IMR-90 (cell line): ENCODE results near the gene UQCRC2. TPM values are rescaled to one million over a fixed set of nuclear protein-coding genes. Genes with fewer than 3 reads are reported as not detected.
A peak's percentile ranks its signal among the peaks of the same experiment; 100 is the strongest.
"Not testable (repeated sequence)": the region's sequence is repeated elsewhere in the genome, so short reads cannot be mapped to it uniquely, and the experiment has no call there.

Source experiments
- ATAC-seq: fragments of 200-7000 bp; cut with Tn5 transposase; 2 replicates; pipeline ENCODE4 v1.9.1; 2020; ENCODE audit warnings: low read depth, mild to moderate bottlenecking, moderate library complexity
- BruUV-seq: library from RNA; stranded (reverse); fragments of 400-500 nt; replicated peaks from 2 replicates; lab custom pipeline; 2021; lab: Mats Ljungman, UMichigan
- CTCF ChIA-PET: fragments of 300-600 bp; formaldehyde crosslinking; extraction: SDS; loops from one replicate; lab custom pipeline; 2021; ENCODE audit warnings: antibody characterized with exemption; lab: Yijun Ruan, JAX
- POLR2A ChIA-PET: fragments of 300-600 bp; sonication (Branson Sonifier 250); formaldehyde crosslinking; loops from one replicate; lab custom pipeline; 2022; ENCODE audit warnings: antibody characterized with exemption; ENCODE audit not compliant: unreplicated experiment; lab: Charles Lee
- DNase-seq: peaks from one replicate; pipeline ENCODE4 v3.0.0; 2013
- H2AFZ ChIP-seq: replicated peaks from 2 replicates; pipeline ENCODE3; 2013; ENCODE audit warnings: low read length, mild to moderate bottlenecking; ENCODE audit not compliant: poor library complexity
- H2AK5ac ChIP-seq: 2 replicates; pipeline ENCODE4 v1.6.1; 2013; ENCODE audit warnings: low read depth, low read length, inconsistent platforms
- H2AK9ac ChIP-seq: replicated peaks from 2 replicates; pipeline ENCODE3; 2013; ENCODE audit warnings: mild to moderate bottlenecking, low read depth, low read length, moderate library complexity; ENCODE audit not compliant: poor library complexity
- H2BK120ac ChIP-seq: 2 replicates; pipeline ENCODE4 v1.6.1; 2013; ENCODE audit warnings: low read depth, low read length, inconsistent platforms
- H2BK15ac ChIP-seq: 3 replicates; pipeline ENCODE4 v1.6.1; 2013; ENCODE audit warnings: low read depth, low read length, inconsistent platforms
- H2BK20ac ChIP-seq: 2 replicates; pipeline ENCODE4 v1.6.1; 2013; ENCODE audit warnings: low read depth, mild to moderate bottlenecking, inconsistent platforms, low read length, moderate library complexity
- H2BK5ac ChIP-seq: 2 replicates; pipeline ENCODE4 v1.6.1; 2013; ENCODE audit warnings: mild to moderate bottlenecking, low read depth, low read length, inconsistent platforms; ENCODE audit not compliant: poor library complexity, severe bottlenecking
- H3K14ac ChIP-seq: replicated peaks from 2 replicates; pipeline ENCODE4 v1.6.1; 2013; ENCODE audit warnings: low read depth, low read length, inconsistent platforms
- H3K18ac ChIP-seq: 2 replicates; pipeline ENCODE4 v1.6.1; 2013; ENCODE audit warnings: low read depth, low read length, control low read depth
- H3K23ac ChIP-seq: 2 replicates; pipeline ENCODE4 v1.6.1; 2013; ENCODE audit warnings: low read depth, low read length, inconsistent platforms
- H3K27ac ChIP-seq: 2 replicates; pipeline ENCODE4 v1.5.1; 2013; ENCODE audit warnings: mild to moderate bottlenecking, control low read depth, low read length; ENCODE audit not compliant: insufficient read depth
- H3K27me3 ChIP-seq: 2 replicates; pipeline ENCODE4 v1.6.1; 2013; ENCODE audit warnings: low read length; ENCODE audit not compliant: control insufficient read depth, insufficient read depth
- H3K36me3 ChIP-seq: 2 replicates; pipeline ENCODE4 v1.6.1; 2013; ENCODE audit warnings: low read length, mixed read lengths; ENCODE audit not compliant: control insufficient read depth, insufficient read depth
- H3K4ac ChIP-seq: 2 replicates; pipeline ENCODE4 v1.6.1; 2013; ENCODE audit warnings: low read depth, low read length, inconsistent platforms
- H3K4me1 ChIP-seq: 2 replicates; pipeline ENCODE4 v1.6.1; 2013; ENCODE audit warnings: low read length, mixed read lengths; ENCODE audit not compliant: control insufficient read depth, insufficient read depth
- H3K4me2 ChIP-seq: 2 replicates; pipeline ENCODE4 v1.6.1; 2013; ENCODE audit warnings: low read depth, mild to moderate bottlenecking, control low read depth, low read length, moderate library complexity
- H3K4me3 ChIP-seq: 2 replicates; pipeline ENCODE4 v1.5.1; 2013; ENCODE audit warnings: low read depth, mild to moderate bottlenecking, control low read depth, low read length, moderate library complexity; ENCODE audit not compliant: insufficient read depth
- H3K56ac ChIP-seq: 2 replicates; pipeline ENCODE4 v1.6.1; 2013; ENCODE audit warnings: low read length, inconsistent platforms; ENCODE audit not compliant: insufficient read depth; ENCODE audit errors: extremely low read depth
- H3K79me1 ChIP-seq, 2 experiments: 2 replicates each; pipeline ENCODE4 v1.6.1; 2013; ENCODE audit warnings: low read length in 2 of 2, inconsistent platforms in 1 of 2, low read depth in 1 of 2
- H3K9ac ChIP-seq: 2 replicates; pipeline ENCODE4 v1.6.1; 2013; ENCODE audit warnings: low read depth, low read length, control low read depth
- H3K9me1 ChIP-seq: 2 replicates; pipeline ENCODE4 v1.6.1; 2013; ENCODE audit warnings: low read length, inconsistent platforms; ENCODE audit not compliant: insufficient read depth
- H3K9me3 ChIP-seq: 2 replicates; pipeline ENCODE4 v1.6.1; 2013; ENCODE audit warnings: low read length; ENCODE audit not compliant: control insufficient read depth, insufficient read depth
- H4K20me1 ChIP-seq: 2 replicates; pipeline ENCODE4 v1.6.1; 2013; ENCODE audit warnings: low read length, inconsistent platforms; ENCODE audit not compliant: insufficient read depth
- H4K5ac ChIP-seq: 2 replicates; pipeline ENCODE4 v1.6.1; 2013; ENCODE audit warnings: mild to moderate bottlenecking, low read depth, low read length, control low read depth
- H4K8ac ChIP-seq, 2 experiments: 2 replicates each; pipeline ENCODE4 v1.6.1; 2013; ENCODE audit warnings: low read depth in 2 of 2, low read length in 2 of 2, control low read depth in 1 of 2, inconsistent platforms in 1 of 2
- H4K91ac ChIP-seq: 2 replicates; pipeline ENCODE4 v1.6.1; 2013; ENCODE audit warnings: low read depth, low read length, inconsistent platforms; ENCODE audit not compliant: insufficient read depth
- CEBPB ChIP-seq: IDR thresholded peaks from 2 replicates; pipeline ENCODE4 v1.6.1; 2012; ENCODE audit warnings: low read depth, low read length, improper control_type of control experiment
- MAFK ChIP-seq: IDR thresholded peaks from 2 replicates; pipeline ENCODE4 v1.6.1; 2012; ENCODE audit warnings: low read depth, low read length, improper control_type of control experiment
- MXI1 ChIP-seq: IDR thresholded peaks from 2 replicates; pipeline ENCODE4 v1.6.1; 2012; ENCODE audit warnings: low read depth, mild to moderate bottlenecking, low read length, moderate library complexity, borderline replicate concordance
- NFE2L2 ChIP-seq: fragments of 150-350 bp; IDR thresholded peaks from 2 replicates; pipeline ENCODE4 v1.6.1; 2016; ENCODE audit warnings: low read depth, mild to moderate bottlenecking, low read length
- RFX5 ChIP-seq: IDR thresholded peaks from 2 replicates; pipeline ENCODE4 v1.8.0; 2012; ENCODE audit warnings: low read depth, mild to moderate bottlenecking, low read length, moderate library complexity
- WGBS, 2 experiments: methylation state at CpG; one replicate each; pipeline versions ENCODE4 v1.1.5 to v1.1.7; 2013; ENCODE audit warnings: missing lambda C conversion rate in 2 of 2; ENCODE audit not compliant: insufficient read length in 1 of 2; ENCODE audit errors: extremely low coverage in 2 of 2; 5-methylcytosine and 5-hydroxymethylcytosine counted together
- dilution Hi-C: fragments of 300-500 bp; cut with HindIII; formaldehyde crosslinking; loops from one replicate; pipeline ENCODE4 v1.14.3; 2018; ENCODE audit warnings: low sequenced_read_pairs; ENCODE audit not compliant: unreplicated experiment
- in situ Hi-C: fragments of 300-500 bp; cut with MboI; formaldehyde crosslinking; loops from 3 replicates; pipeline ENCODE4 v1.14.3; 2019; ENCODE audit warnings: low sequenced_read_pairs, inconsistent platforms, mixed read lengths
- intact Hi-C: fragments of 100-400 bp; cut with micrococcal nuclease; formaldehyde crosslinking; loops from 2 replicates; pipeline ENCODE4 v1.10.0; 2022
- polyA plus RNA-seq, 3 experiments: library from polyadenylated mRNA; depleted of rRNA; stranded (reverse); fragments of >200 nt; gene quantifications; 2 replicates each; pipeline ENCODE4 v1.2.3, GENCODE V29; 2012; ENCODE audit warnings: low replicate concordance in 1 of 3
- total RNA-seq: library from RNA; depleted of rRNA; stranded (reverse); fragments of >200 nt; gene quantifications from 2 replicates; pipeline ENCODE4 v1.2.3, GENCODE V29; 2012

Gene UQCRC2
- total and polyA plus RNA-seq, 2 of the 4 experiments (the other 2 are of a cell fraction), result 191 to 284 TPM

- TF ChIP-seq NFE2L2, result no peak
- TF ChIP-seq RFX5, result no peak
- TF ChIP-seq MAFK, result no peak
- TF ChIP-seq CEBPB, result no peak
- TF ChIP-seq MXI1, result peak; percentile 66; the same call in 1 of the 2 replicates
These were observed at the start of gene UQCRC2 (continued) for GRCh38 chr16:21952793-21953540.

DNA sequence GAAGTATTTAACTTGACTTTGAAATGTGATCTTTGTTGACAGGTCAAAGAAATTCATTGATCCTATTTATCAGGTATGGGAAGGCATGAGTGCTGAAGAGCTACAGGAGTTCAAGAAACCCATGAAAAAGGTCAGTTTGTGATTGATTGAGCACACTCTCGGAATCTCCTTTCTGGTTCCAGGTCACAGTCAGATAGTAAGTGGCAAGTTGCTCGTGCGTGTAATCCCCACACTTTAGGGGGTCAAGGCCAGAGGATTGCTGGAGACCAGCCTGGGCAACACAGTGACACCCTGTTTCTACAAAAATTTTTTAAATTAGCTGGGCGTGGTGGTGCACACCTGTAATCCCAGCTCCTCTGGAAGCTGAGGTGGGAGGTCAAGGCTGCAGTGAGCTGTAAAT is 20.5 kb upstream of the UQCRC2 start:
- H3K23ac ChIP-seq, H3K36me3 ChIP-seq, H3K9me3 ChIP-seq, H3K27me3 ChIP-seq, DNase-seq, H3K14ac ChIP-seq, dilution Hi-C loops, H4K5ac ChIP-seq, H2BK20ac ChIP-seq, H3K4me2 ChIP-seq, H4K8ac ChIP-seq, H3K27ac ChIP-seq, H3K9me1 ChIP-seq, intact Hi-C loops, CTCF ChIA-PET, H2BK120ac ChIP-seq, H2AK9ac ChIP-seq, H3K9ac ChIP-seq, ATAC-seq, H3K4me3 ChIP-seq, H3K56ac ChIP-seq, POLR2A ChIA-PET, BruUV-seq, H2BK15ac ChIP-seq, H3K18ac ChIP-seq, H2AK5ac ChIP-seq, H2AFZ ChIP-seq, H3K4me1 ChIP-seq, H2BK5ac ChIP-seq, H4K91ac ChIP-seq, H4K20me1 ChIP-seq, in situ Hi-C loops, H3K79me1 ChIP-seq, H3K4ac ChIP-seq: not testable (repeated sequence)
- WGBS, 2 experiments, result 17% methylated on average over 1 of the region's 4 CpGs; no CpG with 5 or more reads in 1 of the 2 experiments

GRCh38 chr16:21933316-21933715 is 19.8 kb upstream of the UQCRC2 start:
- in situ Hi-C loops, dilution Hi-C loops, CTCF ChIA-PET, H3K18ac ChIP-seq, H4K20me1 ChIP-seq, H2BK15ac ChIP-seq, H3K9me3 ChIP-seq, H4K5ac ChIP-seq, H3K56ac ChIP-seq, H2AK5ac ChIP-seq, H3K27ac ChIP-seq, H4K8ac ChIP-seq, H2BK20ac ChIP-seq, H2AK9ac ChIP-seq, H3K27me3 ChIP-seq, H2BK5ac ChIP-seq, H3K14ac ChIP-seq, intact Hi-C loops, H3K4me2 ChIP-seq, H2AFZ ChIP-seq, H3K23ac ChIP-seq, H3K4me3 ChIP-seq, H3K9me1 ChIP-seq, H3K4me1 ChIP-seq, DNase-seq, H3K79me1 ChIP-seq, ATAC-seq, H4K91ac ChIP-seq, H3K4ac ChIP-seq, H3K36me3 ChIP-seq, H2BK120ac ChIP-seq, H3K9ac ChIP-seq, BruUV-seq, POLR2A ChIA-PET: not testable (repeated sequence)
- no CpG with 5 or more reads among the region's 4 CpGs for WGBS, 2 experiments
